ENCODE data around the gene SRGAP1.

The SRGAP1 gene

GRCh38 chr12:63952995-63953394 is 108.5 kb downstream of the SRGAP1 start:
- Histone ChIP-seq H3K79me2 (ENCODE audit: low read length) (no peaks in the 10 kb centered on the region), H3K27ac (ENCODE audit: low read length) (no peak overlapping the region), H3K27me3 (replicated peaks; ENCODE audit: insufficient read depth, low read length) (no peaks in the 10 kb centered on the region), H3K9me3 (replicated peaks; ENCODE audit: insufficient read depth, low read length) (no peaks in the 10 kb centered on the region), H3F3A (ENCODE audit: insufficient read depth, low read length) (no peaks in the 10 kb centered on the region), H3K9ac (ENCODE audit: low read length) (no peak overlapping the region), H3K4me3 (ENCODE audit: low read length) (no peak overlapping the region), H3K36me3 (replicated peaks; ENCODE audit: insufficient read depth, low read length) (no peaks in the 10 kb centered on the region), H4K20me1 (ENCODE audit: insufficient read depth, low read length) (no peaks in the 10 kb centered on the region), H3K9me2 (replicated peaks; ENCODE audit: insufficient read depth, low read length) (no peaks in the 10 kb centered on the region), H2AFZ (ENCODE audit: low read length) (no peak overlapping the region), H3K4me1 (ENCODE audit: low read length) (no peaks in the 10 kb centered on the region), H3K4me2 (ENCODE audit: low read depth, low read length) (no peak overlapping the region)
- DNase-seq: no peak
- no peak for TF ChIP-seq EZH2phosphoT487 (IDR thresholded peaks at IDR 0.05; ENCODE audit: low read length)
- TF ChIP-seq CTCF (IDR thresholded peaks at IDR 0.05; ENCODE audit: low read length): no peak
- no peak for TF ChIP-seq EZH2 (optimal IDR thresholded peaks at IDR 0.05; ENCODE audit: low read depth, low read length)

DNA sequence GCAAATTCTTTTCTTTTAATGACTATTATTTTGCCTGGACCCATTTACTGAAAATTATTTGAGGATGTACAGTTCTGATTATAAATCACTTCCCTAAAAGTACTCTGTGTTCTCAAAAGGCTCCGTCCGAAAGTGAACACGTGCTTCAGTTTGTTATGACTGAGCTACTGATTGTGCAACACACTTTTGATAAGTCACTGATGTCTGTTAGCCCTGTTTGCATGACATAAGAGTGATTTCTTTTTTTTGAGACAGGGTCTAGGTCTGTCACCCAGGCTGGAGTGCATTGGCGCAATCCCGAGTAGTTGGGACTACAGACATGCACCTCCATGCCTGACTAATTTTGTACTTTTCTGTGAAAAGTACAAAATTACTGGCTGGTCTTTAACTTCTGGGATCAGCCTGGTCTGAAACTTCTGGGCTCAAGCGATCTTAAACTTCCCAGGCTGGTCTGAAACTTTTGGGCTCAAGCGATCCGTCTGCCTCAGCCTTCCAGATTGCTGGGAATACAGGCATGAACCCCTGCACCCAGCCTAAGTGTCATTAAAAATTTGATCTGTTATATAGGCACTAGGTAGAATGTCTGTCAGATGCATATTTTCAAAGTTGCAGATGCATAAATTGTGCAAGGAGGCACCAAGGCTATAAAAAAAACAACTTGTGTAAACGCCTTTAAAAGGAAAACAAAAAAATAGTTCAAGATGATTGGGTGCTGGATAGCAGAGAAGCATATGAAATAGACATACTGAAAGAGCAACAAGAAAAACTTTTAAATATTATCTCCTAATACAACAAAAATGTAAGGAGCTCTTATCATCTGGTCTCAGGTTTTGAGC is 111.5 kb downstream of the SRGAP1 start:
- H2AFZ ChIP-seq (ENCODE audit: low read length): no peak overlapping the region
- no peaks in the 10 kb centered on the region for H3K36me3 ChIP-seq (replicated peaks; ENCODE audit: insufficient read depth, low read length)
- no peaks in the 10 kb centered on the region for H3K9me2 ChIP-seq (replicated peaks; ENCODE audit: insufficient read depth, low read length)
- H3K9ac ChIP-seq (ENCODE audit: low read length): no peak overlapping the region
- TF ChIP-seq EZH2 (optimal IDR thresholded peaks at IDR 0.05; ENCODE audit: low read depth, low read length) (no peak), EZH2phosphoT487 (IDR thresholded peaks at IDR 0.05; ENCODE audit: low read length) (no peak), CTCF (IDR thresholded peaks at IDR 0.05; ENCODE audit: low read length) (no peak)
- no peak overlapping the region for H3K27ac ChIP-seq (ENCODE audit: low read length)
- no peaks in the 10 kb centered on the region for H3K4me1 ChIP-seq (ENCODE audit: low read length)
- no peaks in the 10 kb centered on the region for H3K9me3 ChIP-seq (replicated peaks; ENCODE audit: insufficient read depth, low read length)
- no peak overlapping the region for H3K4me2 ChIP-seq (ENCODE audit: low read depth, low read length)
- H3F3A ChIP-seq (ENCODE audit: insufficient read depth, low read length): no peaks in the 10 kb centered on the region
- H4K20me1 ChIP-seq (ENCODE audit: insufficient read depth, low read length): no peaks in the 10 kb centered on the region
- no peaks in the 10 kb centered on the region for H3K79me2 ChIP-seq (ENCODE audit: low read length)
- H3K4me3 ChIP-seq (ENCODE audit: low read length): no peak overlapping the region
- DNase-seq: no peak
- H3K27me3 ChIP-seq (replicated peaks; ENCODE audit: insufficient read depth, low read length): no peaks in the 10 kb centered on the region

DNA sequence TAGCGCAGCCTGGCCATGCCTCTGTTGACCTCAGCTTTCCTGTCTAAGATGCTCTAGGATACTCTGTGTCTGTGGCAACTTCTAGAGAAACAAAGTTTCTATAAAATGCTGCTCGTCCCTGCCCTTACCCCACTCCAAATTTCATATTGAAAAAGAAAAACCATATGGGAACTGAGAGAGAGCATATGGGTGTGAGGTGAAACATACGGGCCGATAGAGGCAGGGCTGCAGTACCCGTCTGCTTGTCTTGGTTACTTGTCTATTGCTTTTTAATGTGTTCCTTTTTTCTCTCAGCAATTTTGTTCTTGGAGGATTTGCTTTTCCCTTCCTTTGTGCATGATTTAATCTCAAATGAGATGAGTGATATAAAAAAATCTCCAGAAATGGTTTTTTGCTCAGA is 113.0 kb downstream of the SRGAP1 start:
- no peaks in the 10 kb centered on the region for H3K9me3 ChIP-seq (replicated peaks; ENCODE audit: insufficient read depth, low read length)
- H3K9me2 ChIP-seq (replicated peaks; ENCODE audit: insufficient read depth, low read length): no peaks in the 10 kb centered on the region
- no peak for TF ChIP-seq CTCF (IDR thresholded peaks at IDR 0.05; ENCODE audit: low read length)
- no peak for TF ChIP-seq EZH2 (optimal IDR thresholded peaks at IDR 0.05; ENCODE audit: low read depth, low read length)
- TF ChIP-seq EZH2phosphoT487 (IDR thresholded peaks at IDR 0.05; ENCODE audit: low read length): no peak
- H3K36me3 ChIP-seq (replicated peaks; ENCODE audit: insufficient read depth, low read length): no peaks in the 10 kb centered on the region
- no peaks in the 10 kb centered on the region for H3F3A ChIP-seq (ENCODE audit: insufficient read depth, low read length)
- no peak for DNase-seq
- no peaks in the 10 kb centered on the region for H3K27me3 ChIP-seq (replicated peaks; ENCODE audit: insufficient read depth, low read length)
- H3K4me1 ChIP-seq (ENCODE audit: low read length): no peaks in the 10 kb centered on the region
- no peaks in the 10 kb centered on the region for H4K20me1 ChIP-seq (ENCODE audit: insufficient read depth, low read length)
- no peak overlapping the region for H2AFZ ChIP-seq (ENCODE audit: low read length)
- no peak overlapping the region for H3K9ac ChIP-seq (ENCODE audit: low read length)
- no peak overlapping the region for H3K4me2 ChIP-seq (ENCODE audit: low read depth, low read length)
- no peak overlapping the region for H3K4me3 ChIP-seq (ENCODE audit: low read length)
- H3K79me2 ChIP-seq (ENCODE audit: low read length): no peaks in the 10 kb centered on the region
- no peak overlapping the region for H3K27ac ChIP-seq (ENCODE audit: low read length)
